IPS-18c (cell line): ENCODE results near the gene VAC14.

ENCODE experiments used
- H3K4me3 ChIP-seq: 2 replicates; pipeline ENCODE4 v1.7.0; 2013; ENCODE audit warnings: low read depth, mild to moderate bottlenecking, low read length, moderate library complexity; ENCODE audit not compliant: insufficient read depth
- H3K9me3 ChIP-seq: one replicate; pipeline ENCODE4 v1.6.1; 2013; ENCODE audit warnings: mild to moderate bottlenecking, low read length, moderate library complexity; ENCODE audit not compliant: control insufficient read depth, insufficient read depth

VAC14 gene

GRCh38 chr16:70789595-70790447, 11.1 kb downstream of the VAC14 start:
- H3K9me3 ChIP-seq, result no peaks in the 10 kb centered on the region
- H3K4me3 ChIP-seq, result no peak overlapping the region

- no peak overlapping the region for H3K4me3 ChIP-seq
- no peaks in the 10 kb centered on the region for H3K9me3 ChIP-seq
Observed at GRCh38 chr16:70788668-70789594, 12.0 kb downstream of the VAC14 start.

GRCh38 chr16:70786020-70786755, 14.8 kb downstream of the VAC14 start:
- Histone ChIP-seq H3K4me3 (no peak overlapping the region), H3K9me3 (no peaks in the 10 kb centered on the region)

DNA sequence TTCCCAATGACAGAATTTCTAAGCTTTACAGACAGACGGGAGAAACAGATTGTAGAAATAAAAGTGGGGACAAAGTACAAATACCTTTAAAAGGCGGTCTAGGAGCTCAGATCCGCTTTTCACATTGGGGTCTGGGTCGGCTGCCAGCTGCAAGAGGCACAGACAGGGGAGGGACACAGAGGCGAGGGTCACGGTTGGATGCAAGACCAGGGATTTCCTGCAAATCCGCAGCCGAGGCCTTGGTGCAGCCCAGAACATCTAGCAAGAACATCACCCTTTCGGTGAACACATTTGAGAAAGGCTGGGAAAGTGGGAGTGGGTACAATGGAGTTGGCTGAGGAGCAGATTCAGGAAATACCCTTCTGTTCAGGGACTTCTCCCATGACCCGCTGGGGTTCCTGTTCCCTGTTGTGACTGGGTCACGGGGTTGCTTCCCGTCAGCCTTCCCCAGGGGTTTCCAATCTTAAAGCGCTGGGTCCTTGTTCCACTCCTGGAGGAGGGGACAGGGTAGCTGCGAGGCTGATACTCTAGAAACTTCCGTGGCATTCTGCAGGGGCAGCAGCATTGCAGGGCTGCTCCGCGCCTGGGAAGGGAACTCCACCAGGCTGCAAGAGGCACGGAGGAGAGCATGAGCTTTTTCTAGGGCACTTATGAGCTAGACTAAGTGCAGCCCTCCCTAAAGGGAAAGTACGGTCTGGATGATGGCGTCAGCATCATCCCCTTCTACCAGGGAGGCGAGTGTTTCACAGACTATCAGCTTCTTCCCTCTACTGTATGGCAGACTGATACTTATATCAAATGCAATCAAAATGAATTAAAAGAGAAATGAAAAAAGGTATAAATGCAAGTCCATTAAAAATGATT, 16.0 kb downstream of the VAC14 start:
- Histone ChIP-seq H3K9me3 (no peaks in the 10 kb centered on the region), H3K4me3 (no peak overlapping the region)

DNA sequence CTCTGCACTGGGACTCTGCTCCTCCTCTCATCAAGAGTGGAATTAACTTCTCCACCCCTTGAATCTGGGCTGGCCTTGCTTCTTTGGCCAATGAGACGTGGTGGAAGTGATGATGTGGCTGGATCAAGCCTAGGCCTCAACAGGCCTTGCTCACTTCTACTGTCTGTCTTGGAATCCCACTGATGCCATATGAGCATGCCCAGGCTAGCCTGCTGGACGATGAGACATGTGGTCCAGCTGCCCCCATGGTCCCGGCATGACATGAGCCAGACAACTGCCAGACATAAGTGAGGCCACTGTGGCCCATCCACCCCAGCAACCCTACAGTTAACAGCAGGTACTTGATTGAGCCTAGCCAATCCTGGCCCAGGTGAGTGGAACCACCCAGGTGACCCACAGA, 18.7 kb downstream of the VAC14 start:
- no peaks in the 10 kb centered on the region for H3K9me3 ChIP-seq
- H3K4me3 ChIP-seq, result no peak overlapping the region

- Histone ChIP-seq H3K4me3 (no peak overlapping the region), H3K9me3 (no peaks in the 10 kb centered on the region)
Observed at GRCh38 chr16:70781800-70782199, 19.2 kb downstream of the VAC14 start.

DNA sequence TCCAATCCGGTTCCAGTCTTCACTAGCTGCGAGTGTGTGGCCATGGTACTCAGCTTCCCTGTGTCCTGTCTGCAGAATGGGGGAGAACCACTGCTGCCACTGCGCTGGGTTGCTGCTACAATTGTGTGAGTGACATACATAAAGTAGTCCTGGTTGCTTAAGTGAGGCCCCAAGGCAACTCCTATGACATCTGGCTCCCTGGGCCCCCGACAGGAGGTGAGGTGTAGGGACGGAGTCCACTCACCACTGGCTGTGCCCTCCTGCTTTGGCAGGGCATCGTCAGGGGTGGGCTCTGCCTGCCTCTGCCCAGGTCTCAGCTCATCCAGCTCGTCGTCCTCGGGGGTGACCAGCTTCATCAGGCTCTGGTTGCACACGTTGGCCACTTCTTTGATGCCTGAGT, 20.4 kb downstream of the VAC14 start:
- Histone ChIP-seq H3K4me3 (no peak overlapping the region), H3K9me3 (no peaks in the 10 kb centered on the region)

DNA sequence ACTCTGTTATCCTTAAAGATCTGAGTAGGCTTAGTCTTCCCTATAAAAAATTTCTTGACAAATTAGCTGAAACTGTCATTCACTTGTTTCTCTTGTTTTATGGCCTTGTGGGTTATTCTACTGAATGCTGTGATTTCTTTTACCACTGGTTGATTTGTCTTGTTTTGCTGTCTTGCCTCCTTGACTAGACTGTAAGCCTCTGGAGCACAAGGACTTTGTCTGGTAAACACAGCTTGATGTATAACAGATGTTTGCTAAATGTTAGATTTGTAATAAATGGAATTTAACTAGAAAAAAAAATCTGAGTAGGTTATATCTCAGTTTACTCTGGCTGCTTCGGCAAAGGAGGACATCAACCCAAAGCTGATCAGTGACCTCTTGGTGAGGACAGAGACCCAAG, 21.6 kb downstream of the VAC14 start:
- Histone ChIP-seq H3K4me3 (no peak overlapping the region), H3K9me3 (no peaks in the 10 kb centered on the region)

GRCh38 chr16:70778901-70779309, 22.1 kb downstream of the VAC14 start:
- no peaks in the 10 kb centered on the region for H3K9me3 ChIP-seq
- no peak overlapping the region for H3K4me3 ChIP-seq

DNA sequence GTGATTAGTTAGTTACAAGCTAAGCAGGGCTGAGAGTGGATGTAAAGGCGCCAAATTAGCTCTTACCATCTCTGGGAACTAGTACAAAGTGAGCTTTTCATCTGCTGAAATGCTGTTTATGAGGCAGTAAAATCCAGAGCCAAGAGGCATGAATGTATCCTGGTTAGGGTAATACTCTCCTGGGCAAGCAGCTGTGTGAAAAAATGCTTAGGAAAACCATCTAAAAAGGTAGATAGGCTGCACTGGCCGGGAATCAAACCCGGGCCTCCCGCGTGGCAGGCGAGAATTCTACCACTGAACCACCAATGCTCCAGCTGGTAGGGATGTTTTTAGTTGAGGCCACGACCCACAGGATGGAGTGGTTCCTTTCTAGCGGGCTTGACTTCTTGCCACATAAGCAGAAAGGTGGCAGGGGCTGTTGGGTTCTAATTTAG, 23.0 kb downstream of the VAC14 start:
- Histone ChIP-seq H3K4me3 (no peak overlapping the region), H3K9me3 (no peaks in the 10 kb centered on the region)

DNA sequence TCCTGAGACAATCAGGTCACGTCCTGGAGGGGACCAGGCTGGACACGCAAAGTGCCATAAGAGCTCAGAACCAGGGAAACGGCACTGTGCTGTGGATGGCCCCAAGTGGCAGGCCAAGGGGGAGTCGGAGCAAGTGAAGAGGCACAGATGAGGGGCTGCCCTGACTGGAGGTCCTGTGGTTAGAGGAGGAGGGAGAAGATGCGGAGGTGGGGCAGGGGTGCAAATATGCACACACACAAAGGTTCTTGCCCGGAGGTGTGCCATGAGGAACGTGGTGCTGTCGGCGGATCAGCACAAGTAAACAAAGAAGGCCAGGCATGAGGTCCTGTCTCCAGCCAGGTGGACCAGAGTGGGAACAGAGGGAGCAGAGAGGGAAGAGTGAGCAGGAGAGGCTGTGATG, 23.5 kb downstream of the VAC14 start:
- Histone ChIP-seq H3K9me3 (no peaks in the 10 kb centered on the region), H3K4me3 (no peak overlapping the region)

- H3K4me3 ChIP-seq, result no peak overlapping the region
Observed at GRCh38 chr16:70775399-70775798, 25.6 kb downstream of the VAC14 start.

GRCh38 chr16:70774261-70774660, 26.7 kb downstream of the VAC14 start:
- H3K9me3 ChIP-seq, result no peaks in the 10 kb centered on the region
- H3K4me3 ChIP-seq, result no peak overlapping the region

More at GRCh38 chr16:70775399-70775798, 25.6 kb downstream of the VAC14 start:
- H3K9me3 ChIP-seq, result no peaks in the 10 kb centered on the region

DNA sequence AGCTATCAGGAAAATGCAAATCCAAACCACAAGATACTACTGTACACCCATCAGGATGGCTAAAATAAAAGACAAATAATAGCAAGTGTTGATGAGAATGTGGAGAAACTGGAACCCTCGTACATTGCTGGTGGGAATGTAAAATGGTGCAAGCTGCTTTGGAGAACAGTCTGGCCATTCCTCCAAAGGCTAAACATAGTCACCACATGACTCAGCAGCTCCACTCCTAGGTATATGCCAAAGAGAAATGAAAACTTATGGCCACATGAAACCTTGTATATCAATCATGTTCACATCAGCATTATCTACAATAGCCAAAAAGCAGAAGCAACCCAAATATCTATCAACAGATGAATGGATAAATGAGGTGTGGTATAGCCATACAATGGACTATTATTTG, 28.5 kb downstream of the VAC14 start:
- Histone ChIP-seq H3K9me3 (no peaks in the 10 kb centered on the region), H3K4me3 (no peak overlapping the region)

DNA sequence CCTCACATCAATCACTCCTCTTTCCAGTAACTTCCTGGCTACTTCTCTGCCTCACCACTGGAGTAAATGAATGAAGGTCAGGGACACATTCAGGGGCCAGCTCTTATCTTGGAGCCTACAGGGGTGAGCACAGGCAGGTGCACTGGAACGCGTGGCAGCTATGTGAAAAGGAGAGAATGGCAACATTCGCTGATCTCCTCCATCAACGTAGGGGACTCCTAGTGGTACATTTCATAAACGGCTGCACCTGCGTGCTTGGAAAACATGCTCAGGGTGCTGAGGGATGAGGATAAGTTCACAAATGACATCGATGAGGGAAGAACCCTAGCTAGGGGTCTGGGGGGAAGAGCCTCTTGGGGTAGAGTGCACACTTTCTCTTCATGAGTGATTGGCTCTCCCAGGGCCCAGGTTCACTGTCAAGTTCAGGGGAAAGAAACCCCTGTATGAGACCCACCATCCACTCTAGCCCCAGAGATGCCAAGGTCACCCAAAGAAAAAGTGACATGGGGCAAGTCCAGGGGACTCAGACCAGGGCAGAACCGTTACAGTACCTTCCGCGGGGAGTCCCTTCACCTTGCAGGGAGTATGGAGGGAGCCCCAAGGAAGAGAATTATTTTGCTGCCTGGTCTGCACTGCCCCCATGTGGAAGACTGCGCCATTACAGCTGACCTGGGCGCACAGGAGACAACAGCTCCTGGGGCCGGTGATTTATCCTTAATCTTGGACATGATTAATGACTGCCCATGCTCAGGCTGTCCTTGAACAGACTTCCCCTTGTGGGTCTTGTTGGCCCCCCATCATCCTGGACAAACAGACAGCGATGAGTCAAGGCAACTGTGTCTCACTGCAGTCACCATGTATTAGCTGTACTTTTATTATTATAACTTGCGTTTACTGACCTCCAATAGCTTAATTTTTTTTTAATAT, 30.1 kb downstream of the VAC14 start:
- H3K9me3 ChIP-seq, result no peaks in the 10 kb centered on the region

DNA sequence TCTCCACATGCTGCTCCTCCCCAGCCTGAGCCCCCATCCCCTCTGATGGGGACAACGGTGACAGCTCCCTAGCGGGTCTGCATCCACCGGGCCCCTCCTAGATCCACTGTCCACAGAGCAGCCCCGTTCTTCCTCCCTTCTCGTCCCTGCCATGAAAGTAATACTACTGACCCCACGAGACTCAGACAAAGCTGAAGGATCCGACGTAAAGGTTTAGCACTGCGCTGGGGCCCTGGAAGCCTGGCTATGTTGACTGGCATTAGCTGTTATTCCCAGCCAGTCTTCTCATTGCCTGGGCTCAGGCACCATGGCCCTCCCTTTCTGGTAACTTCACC, 30.7 kb downstream of the VAC14 start:
- Histone ChIP-seq H3K9me3 (no peaks in the 10 kb centered on the region), H3K4me3 (no peak overlapping the region)

More for the DNA sequence above, 30.1 kb downstream of the VAC14 start:
- no peak overlapping the region for H3K4me3 ChIP-seq
